Suprapubic skin (tissue), 4 donors: ENCODE measurements around the gene AGPAT1.

Source experiments
- EP300 ChIP-seq: sonication (generic); formaldehyde crosslinking; IDR thresholded peaks from one replicate; pipeline ENCODE4 v1.6.1; 2017; ENCODE audit warnings: antibody characterized with exemption
- POLR2A ChIP-seq, 2 donors: fragments of 450-650 bp; IDR thresholded peaks; one replicate each; pipeline ENCODE4 v1.6.1; 2017; ENCODE audit warnings: antibody characterized with exemption in 2 of 2, mild to moderate bottlenecking in 2 of 2, moderate library complexity in 2 of 2
- POLR2AphosphoS5 ChIP-seq, 3 donors: sonication (generic); formaldehyde crosslinking; IDR thresholded peaks; one replicate each; pipeline ENCODE4 v1.6.1; 2017; ENCODE audit warnings: antibody characterized with exemption in 3 of 3
- TF ChIP-seq, protein P1 (sequence below), 2 donors: fragments of 200-600 bp in 1 of 2; fragments of 450-650 bp in 1 of 2; sonication (generic) in 1 of 2; IDR thresholded peaks; one replicate each; pipeline ENCODE4 v1.5.1; 2016 to 2019; ENCODE audit warnings: antibody characterized with exemption in 2 of 2, mild to moderate bottlenecking in 1 of 2, moderate library complexity in 1 of 2

DNA sequence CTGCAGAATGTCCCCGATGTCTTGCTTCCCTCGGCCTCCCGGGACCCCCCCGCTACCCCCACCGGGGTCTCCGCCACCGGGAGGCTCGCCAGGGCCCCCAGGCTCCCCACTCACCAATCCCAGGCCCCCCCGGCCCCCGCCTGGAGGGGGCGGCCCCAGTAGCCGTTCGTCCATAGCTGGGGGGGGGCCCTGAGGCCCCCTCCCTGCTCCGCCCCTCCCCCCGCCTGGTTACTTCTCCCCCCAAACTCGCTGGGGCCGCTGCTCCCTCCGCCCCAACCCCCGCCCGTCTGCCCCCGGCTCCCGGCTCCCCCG is 13.8 kb upstream of the AGPAT1 start:
- TF ChIP-seq, protein P1, sequence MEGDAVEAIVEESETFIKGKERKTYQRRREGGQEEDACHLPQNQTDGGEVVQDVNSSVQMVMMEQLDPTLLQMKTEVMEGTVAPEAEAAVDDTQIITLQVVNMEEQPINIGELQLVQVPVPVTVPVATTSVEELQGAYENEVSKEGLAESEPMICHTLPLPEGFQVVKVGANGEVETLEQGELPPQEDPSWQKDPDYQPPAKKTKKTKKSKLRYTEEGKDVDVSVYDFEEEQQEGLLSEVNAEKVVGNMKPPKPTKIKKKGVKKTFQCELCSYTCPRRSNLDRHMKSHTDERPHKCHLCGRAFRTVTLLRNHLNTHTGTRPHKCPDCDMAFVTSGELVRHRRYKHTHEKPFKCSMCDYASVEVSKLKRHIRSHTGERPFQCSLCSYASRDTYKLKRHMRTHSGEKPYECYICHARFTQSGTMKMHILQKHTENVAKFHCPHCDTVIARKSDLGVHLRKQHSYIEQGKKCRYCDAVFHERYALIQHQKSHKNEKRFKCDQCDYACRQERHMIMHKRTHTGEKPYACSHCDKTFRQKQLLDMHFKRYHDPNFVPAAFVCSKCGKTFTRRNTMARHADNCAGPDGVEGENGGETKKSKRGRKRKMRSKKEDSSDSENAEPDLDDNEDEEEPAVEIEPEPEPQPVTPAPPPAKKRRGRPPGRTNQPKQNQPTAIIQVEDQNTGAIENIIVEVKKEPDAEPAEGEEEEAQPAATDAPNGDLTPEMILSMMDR (IDR thresholded peaks at IDR 0.05) = no peak
- no peak for TF ChIP-seq POLR2AphosphoS5 (IDR thresholded peaks at IDR 0.05)
- TF ChIP-seq POLR2A (IDR thresholded peaks at IDR 0.05) = no peak
- no peak for TF ChIP-seq EP300
